OCI-LY1 (cell line): ENCODE results near the gene CMAS.

Experiments
- CTCF ChIP-seq: fragments of 200-600 bp; sonication (generic), shearing (Covaris generic); IDR thresholded peaks from 2 replicates; pipeline ENCODE4 v1.5.1; 2017; ENCODE audit warnings: mild to moderate bottlenecking, antibody characterized with exemption, low read length, moderate library complexity, mixed read lengths
- EZH2 ChIP-seq: fragments of 200-600 bp; sonication (generic), shearing (Covaris generic); IDR thresholded peaks from 2 replicates; pipeline ENCODE4 v1.8.0; 2017; ENCODE audit warnings: borderline replicate concordance, mixed run types, mild to moderate bottlenecking, antibody characterized with exemption, low read length, moderate library complexity, mixed read lengths

GRCh38 chr12:22016982-22017381, 29.0 kb upstream of the CMAS start:
- TF ChIP-seq CTCF (no peak), EZH2 (no peak)
